NB4 (cell line): ENCODE results near the gene TTC1.

Experiments
- MAX ChIP-seq: IDR thresholded peaks from 2 replicates; pipeline ENCODE4 v1.6.1; 2011; ENCODE audit warnings: low read depth, low read length
- POLR2A ChIP-seq: IDR thresholded peaks from 2 replicates; pipeline ENCODE4 v1.6.1; 2011; ENCODE audit warnings: mild to moderate bottlenecking; ENCODE audit not compliant: insufficient read length; ENCODE audit errors: extremely low read depth
- TF ChIP-seq, protein P1 (sequence below): IDR thresholded peaks from one replicate; pipeline ENCODE4 v1.5.1; 2012; ENCODE audit warnings: low read depth, low read length

GRCh38 chr5:160048131-160048530, 39.2 kb downstream of the TTC1 start:
- no peak for TF ChIP-seq POLR2A
- TF ChIP-seq, protein P1, sequence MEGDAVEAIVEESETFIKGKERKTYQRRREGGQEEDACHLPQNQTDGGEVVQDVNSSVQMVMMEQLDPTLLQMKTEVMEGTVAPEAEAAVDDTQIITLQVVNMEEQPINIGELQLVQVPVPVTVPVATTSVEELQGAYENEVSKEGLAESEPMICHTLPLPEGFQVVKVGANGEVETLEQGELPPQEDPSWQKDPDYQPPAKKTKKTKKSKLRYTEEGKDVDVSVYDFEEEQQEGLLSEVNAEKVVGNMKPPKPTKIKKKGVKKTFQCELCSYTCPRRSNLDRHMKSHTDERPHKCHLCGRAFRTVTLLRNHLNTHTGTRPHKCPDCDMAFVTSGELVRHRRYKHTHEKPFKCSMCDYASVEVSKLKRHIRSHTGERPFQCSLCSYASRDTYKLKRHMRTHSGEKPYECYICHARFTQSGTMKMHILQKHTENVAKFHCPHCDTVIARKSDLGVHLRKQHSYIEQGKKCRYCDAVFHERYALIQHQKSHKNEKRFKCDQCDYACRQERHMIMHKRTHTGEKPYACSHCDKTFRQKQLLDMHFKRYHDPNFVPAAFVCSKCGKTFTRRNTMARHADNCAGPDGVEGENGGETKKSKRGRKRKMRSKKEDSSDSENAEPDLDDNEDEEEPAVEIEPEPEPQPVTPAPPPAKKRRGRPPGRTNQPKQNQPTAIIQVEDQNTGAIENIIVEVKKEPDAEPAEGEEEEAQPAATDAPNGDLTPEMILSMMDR: no peak
- TF ChIP-seq MAX: no peak
